K562 (cell line): Measurements from ENCODE around the gene EIF2AK3. TPM values are rescaled to one million over a fixed set of nuclear protein-coding genes. Genes with fewer than 3 reads are reported as not detected.

Experiments
- ATAC-seq: fragments of 200-7000 bp; cut with Tn5 transposase; 3 replicates; pipeline ENCODE4 v1.9.1; 2020; ENCODE audit warnings: moderate library complexity
- BruUV-seq: library from RNA; stranded (reverse); fragments of 400-500 nt; replicated peaks from 2 replicates; lab custom pipeline; 2021; lab: Mats Ljungman, UMichigan
- CTCF ChIA-PET: fragments of 300-600 bp; formaldehyde crosslinking; extraction: SDS; loops from one replicate; lab custom pipeline; 2021; ENCODE audit warnings: low intra/inter-chr PET ratio; lab: Yijun Ruan, JAX
- POLR2A ChIA-PET: fragments of 300-600, 350-650 bp; sonication (Branson Sonifier 250); formaldehyde crosslinking; extraction: SDS; loops from one replicate; lab custom pipeline; 2021; ENCODE audit warnings: antibody characterized with exemption, inconsistent platforms; lab: Yijun Ruan, JAX
- DNase-seq, 4 experiments: peaks; one replicate each; pipeline versions ENCODE4 v3.0.0 to v3.0.0-alpha.2; 2011 to 2018; ENCODE audit warnings: low spot score in 3 of 4, mixed read lengths in 3 of 4; ENCODE audit errors: extremely low read depth in 1 of 4
- FAIRE-seq: peaks from 2 replicates; lab custom pipeline; 2011; peaks lifted over from hg19 to GRCh38; lab: Jason Lieb, UNC
- H2AFZ ChIP-seq: 2 replicates; pipeline ENCODE4 v1.6.0; 2011; ENCODE audit warnings: low read depth, low read length, control low read depth, inconsistent platforms
- H3K27ac ChIP-seq: fragments of 200-600 bp; 3 replicates; pipeline ENCODE4 v1.8.0; 2011; ENCODE audit warnings: low read depth, mild to moderate bottlenecking, control low read depth, inconsistent platforms, low read length, moderate library complexity, mixed read lengths; ENCODE audit errors: extremely low read depth
- H3K27me3 ChIP-seq, 2 experiments: fragments of 300-600 bp in 1 of 2; 2 replicates in 1 of 2; 3 replicates in 1 of 2; pipeline versions ENCODE4 v1.6.0 to v1.8.0; 2011; ENCODE audit warnings: inconsistent platforms in 2 of 2, low read length in 2 of 2, mild to moderate bottlenecking in 1 of 2, mixed read lengths in 1 of 2, moderate library complexity in 1 of 2; ENCODE audit not compliant: control insufficient read depth in 2 of 2, insufficient read depth in 2 of 2
- H3K36me3 ChIP-seq: fragments of 300-600 bp; 3 replicates; pipeline ENCODE4 v1.8.0; 2011; ENCODE audit warnings: mild to moderate bottlenecking, low read length, inconsistent platforms; ENCODE audit not compliant: control insufficient read depth, insufficient read depth
- H3K4me1 ChIP-seq, 2 experiments: fragments of 200-600 bp in 1 of 2; replicated peaks in 1 of 2; 2 replicates in 1 of 2; 3 replicates in 1 of 2; pipeline versions ENCODE4 v1.5.1 to v1.8.0; 2011; ENCODE audit warnings: inconsistent platforms in 2 of 2, low read length in 2 of 2, mild to moderate bottlenecking in 1 of 2, mixed read lengths in 1 of 2, moderate library complexity in 1 of 2; ENCODE audit not compliant: control insufficient read depth in 2 of 2, insufficient read depth in 2 of 2
- H3K4me2 ChIP-seq: 2 replicates; pipeline ENCODE4 v1.6.1; 2011; ENCODE audit warnings: low read length, control low read depth, inconsistent platforms, mixed read lengths; ENCODE audit not compliant: insufficient read depth
- H3K4me3 ChIP-seq: fragments of 200-600 bp; sonication (generic), shearing (Covaris generic); 2 replicates; pipeline ENCODE4 v1.5.1; 2016; ENCODE audit warnings: control low read depth, inconsistent platforms
- H3K79me2 ChIP-seq: fragments of 200-600 bp; 3 replicates; pipeline ENCODE4 v1.8.0; 2011; ENCODE audit warnings: low read length, inconsistent platforms; ENCODE audit not compliant: control insufficient read depth, insufficient read depth
- H3K9ac ChIP-seq, 2 experiments: 2 replicates each; pipeline versions ENCODE4 v1.6.0 to v1.6.1; 2011; ENCODE audit warnings: low read depth in 2 of 2, low read length in 2 of 2, control low read depth in 1 of 2, inconsistent platforms in 1 of 2, mild to moderate bottlenecking in 1 of 2, mixed read lengths in 1 of 2; ENCODE audit not compliant: insufficient read depth in 1 of 2
- H3K9me1 ChIP-seq: one replicate; pipeline ENCODE4 v1.6.0; 2011; ENCODE audit warnings: inconsistent platforms, mild to moderate bottlenecking, low read length, moderate library complexity; ENCODE audit not compliant: control insufficient read depth, insufficient read depth
- H3K9me3 ChIP-seq: replicated peaks from 2 replicates; pipeline ENCODE4 v1.5.1; 2011; ENCODE audit warnings: low read depth, low read length, inconsistent platforms; ENCODE audit not compliant: control insufficient read depth, insufficient read depth
- H4K20me1 ChIP-seq: replicated peaks from 2 replicates; pipeline ENCODE4 v1.6.1; 2011; ENCODE audit warnings: low read length, inconsistent platforms, mixed read lengths; ENCODE audit not compliant: control insufficient read depth, insufficient read depth
- BMI1 ChIP-seq: fragments of 150-350 bp; IDR thresholded peaks from 2 replicates; pipeline ENCODE4 v1.6.1; 2014; ENCODE audit warnings: low read length
- CBFA2T2 ChIP-seq: fragments of 450-650 bp; conservative IDR thresholded peaks from 2 replicates; pipeline ENCODE4 v1.6.1; 2017; ENCODE audit warnings: mild to moderate bottlenecking
- CBFA2T3 ChIP-seq: fragments of 450-650 bp; IDR thresholded peaks from 2 replicates; pipeline ENCODE4 v1.6.1; 2017
- CHAMP1 ChIP-seq: fragments of 450-650 bp; IDR thresholded peaks from 2 replicates; pipeline ENCODE4 v1.6.1; 2016; ENCODE audit warnings: mild to moderate bottlenecking
- CHD4 ChIP-seq: fragments of 200-600 bp; sonication (generic); IDR thresholded peaks from 3 replicates; pipeline ENCODE4 v1.6.1; 2012; ENCODE audit warnings: low read depth, mild to moderate bottlenecking, mixed read lengths, low read length, inconsistent platforms; ENCODE audit not compliant: insufficient read depth, insufficient replicate concordance, poor library complexity, severe bottlenecking
- RB1 ChIP-seq: fragments of 450-650 bp; IDR thresholded peaks from 2 replicates; pipeline ENCODE4 v1.6.1; 2017; ENCODE audit warnings: low read depth, mild to moderate bottlenecking
- TCFL5 ChIP-seq: fragments of 250-450 bp; sonication (Bioruptor Pico); conservative IDR thresholded peaks from 2 replicates; pipeline ENCODE4 v1.6.1; 2021; ENCODE audit warnings: mild to moderate bottlenecking, moderate library complexity, matching md5 sums
- ZNF407 ChIP-seq: fragments of 450-650 bp; IDR thresholded peaks from 2 replicates; pipeline ENCODE4 v1.6.1; 2016; ENCODE audit warnings: low read depth
- WGBS: fragments of 100-300 bp; shearing (Covaris generic); methylation state at CpG from one replicate; pipeline ENCODE4 v1.1.6; 2016; ENCODE audit warnings: low coverage, mixed read lengths; ENCODE audit not compliant: insufficient coverage; ENCODE audit errors: missing lambda C conversion rate; 5-methylcytosine and 5-hydroxymethylcytosine counted together
- in situ Hi-C: fragments of 300-500 bp; cut with MboI; formaldehyde crosslinking; loops from 4 replicates; pipeline ENCODE4 v1.15.0; 2018; ENCODE audit warnings: inconsistent platforms, mixed read lengths
- intact Hi-C: fragments of 100-400 bp; cut with micrococcal nuclease; formaldehyde crosslinking; loops from 2 replicates; pipeline ENCODE4 v1.14.2; 2022
- polyA plus RNA-seq, 8 experiments: library from polyadenylated mRNA; depleted of rRNA in 4 of 8; stranded (reverse) in 5 of 8; unstranded in 3 of 8; fragments of >200 nt; fragmentation: Nextera tagmentation in 2 of 8; fragmentation: Illumina TruSeq in 1 of 8; extraction: Ambion mirVana in 2 of 8; extraction: Trizol in 1 of 8; gene quantifications; 2 replicates each; pipeline versions ENCODE4 v1.2.1 to v1.2.3, GENCODE V29; 2011 to 2014; ENCODE audit warnings: inconsistent platforms in 1 of 8, missing spikeins in 1 of 8
- total RNA-seq, 7 experiments: library from RNA; depleted of rRNA in 6 of 7; stranded (reverse); fragments of >200 nt in 6 of 7; fragmentation: Illumina TruSeq in 2 of 7; extraction: Trizol in 2 of 7; gene quantifications; 2 replicates each; pipeline versions ENCODE4 v1.2.1 to v1.2.3, GENCODE V29; 2011 to 2021; ENCODE audit warnings: low replicate concordance in 1 of 7
- TF ChIP-seq, protein P1 (sequence below): sonication (generic); formaldehyde crosslinking; IDR thresholded peaks from 2 replicates; pipeline ENCODE4 v1.8.1; 2022; ENCODE audit warnings: missing genetic modification reagents

EIF2AK3 gene
- total and polyA plus RNA-seq, 9 of the 15 experiments (the other 6 are each of a cell fraction or from before 2014, with no cell fraction given), result 1.7 to 11.6 (median 7.4) TPM

- TF ChIP-seq CBFA2T2 (0 out of 2 replicates have a peak, but pooled peaks have one; percentile 12), CHAMP1 (no peak), CBFA2T3 (peak; percentile 37; the same call in 1 of the 2 replicates)
Observed at GRCh38 chr2:88601286-88601685, 26.0 kb downstream of the EIF2AK3 start (continued).

DNA sequence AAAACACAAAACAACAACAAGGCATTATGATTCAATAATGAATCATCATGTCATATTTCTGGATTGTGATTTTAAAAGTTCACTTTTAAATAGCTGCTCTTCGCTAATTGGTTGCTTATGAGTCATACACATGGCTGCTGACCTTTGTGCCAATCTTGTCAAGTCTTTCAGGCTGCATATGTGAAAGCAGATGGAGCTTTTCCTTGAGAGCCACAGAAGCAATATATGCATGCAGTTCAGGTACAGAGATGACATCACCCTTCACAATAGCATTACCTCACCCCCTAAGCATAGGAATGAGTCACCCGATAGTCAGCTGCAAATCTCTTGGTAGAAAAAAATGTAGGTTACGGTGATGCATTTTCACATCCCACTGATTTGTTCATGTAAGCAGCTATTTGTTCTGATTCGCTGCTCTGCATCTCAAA is 27.2 kb downstream of the EIF2AK3 start:
- in situ Hi-C loops (no loop called here), intact Hi-C loops (no loop called here)
- no peak overlapping the region for H3K9ac ChIP-seq
- H4K20me1 ChIP-seq, result 0 out of 2 replicates have a peak, but pooled peaks cover 5% of the 10 kb centered on the region
- BruUV-seq, result no TSS peak
- ChIA-PET POLR2A (interaction anchor here (0.7 to 1.0 kb wide), 5 partner anchors 8 to 67 kb away, joined by 3 to 4 read pairs (median 3); no protein-coding TSS in a partner anchor), CTCF (no interaction called here)
- no peak overlapping the region for H3K4me3 ChIP-seq
- DNase-seq (peak; percentile 72 to 78 (median 75)), ATAC-seq (peak; percentile 97), FAIRE-seq (peak; percentile 96)
- no peaks in the 10 kb centered on the region for H3K9me1 ChIP-seq
- H3K9me3 ChIP-seq, result no peaks in the 10 kb centered on the region
- no peaks in the 10 kb centered on the region for H3K27me3 ChIP-seq
- peak overlapping the region; percentile 25; the same call in 2 of the 3 replicates for H3K27ac ChIP-seq
- peaks cover 4% of the 10 kb centered on the region; the same call in 1 of the 3 replicates for H3K79me2 ChIP-seq
- no peak overlapping the region for H2AFZ ChIP-seq
- WGBS, result 7% methylated on average over 4 of the region's 4 CpGs
- H3K36me3 ChIP-seq, result no peaks in the 10 kb centered on the region
- peaks cover 0 to 17% of the 10 kb centered on the region in 2 experiments; a peak in 3 of 5 replicates for H3K4me1 ChIP-seq
- no peak overlapping the region for H3K4me2 ChIP-seq
- TF ChIP-seq BMI1 (no peak), CHD4 (no peak), ZNF407 (no peak), RB1 (no peak), TCFL5 (CRISPR knock-in tag) (no peak)
- TF ChIP-seq, protein P1, sequence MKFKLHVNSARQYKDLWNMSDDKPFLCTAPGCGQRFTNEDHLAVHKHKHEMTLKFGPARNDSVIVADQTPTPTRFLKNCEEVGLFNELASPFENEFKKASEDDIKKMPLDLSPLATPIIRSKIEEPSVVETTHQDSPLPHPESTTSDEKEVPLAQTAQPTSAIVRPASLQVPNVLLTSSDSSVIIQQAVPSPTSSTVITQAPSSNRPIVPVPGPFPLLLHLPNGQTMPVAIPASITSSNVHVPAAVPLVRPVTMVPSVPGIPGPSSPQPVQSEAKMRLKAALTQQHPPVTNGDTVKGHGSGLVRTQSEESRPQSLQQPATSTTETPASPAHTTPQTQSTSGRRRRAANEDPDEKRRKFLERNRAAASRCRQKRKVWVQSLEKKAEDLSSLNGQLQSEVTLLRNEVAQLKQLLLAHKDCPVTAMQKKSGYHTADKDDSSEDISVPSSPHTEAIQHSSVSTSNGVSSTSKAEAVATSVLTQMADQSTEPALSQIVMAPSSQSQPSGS (CRISPR knock-in tag), result peak; percentile 94
